WTC11 (cell line): ENCODE results near the gene SLC4A11. TPM values are rescaled to one million over a fixed set of nuclear protein-coding genes. Genes with fewer than 3 reads are reported as not detected.

ENCODE experiments used
- ATAC-seq: fragments of 200-7000 bp; cut with Tn5 transposase; 2 replicates; pipeline ENCODE4 v1.10.0; 2021; ENCODE audit warnings: mild to moderate bottlenecking, moderate library complexity
- CTCF ChIA-PET: fragments of 300-600 bp; sonication (Branson Sonifier 250); formaldehyde crosslinking; loops from one replicate; lab custom pipeline; 2021; ENCODE audit warnings: antibody characterized with exemption; lab: Charles Lee
- POLR2A ChIA-PET: fragments of 350-600 bp; sonication (Branson Sonifier 250); formaldehyde crosslinking; loops from one replicate; lab custom pipeline; 2021; ENCODE audit warnings: antibody characterized with exemption; lab: Charles Lee
- DNase-seq: peaks from one replicate; pipeline ENCODE4 v3.0.0; 2021; ENCODE audit warnings: low spot score
- H3K27ac Mint-ChIP-seq: 2 replicates; pipeline ENCODE4 v1.8.0; 2021; ENCODE audit warnings: mixed read lengths
- H3K27me3 Mint-ChIP-seq: 2 replicates; pipeline ENCODE4 v1.8.0; 2021; ENCODE audit warnings: low read depth, mild to moderate bottlenecking, moderate library complexity, mixed read lengths
- H3K36me3 Mint-ChIP-seq: 2 replicates; pipeline ENCODE4 v1.8.0; 2021; ENCODE audit warnings: mixed read lengths
- H3K4me1 Mint-ChIP-seq: 2 replicates; pipeline ENCODE4 v1.8.0; 2022; ENCODE audit warnings: mixed read lengths
- H3K4me3 Mint-ChIP-seq: 2 replicates; pipeline ENCODE4 v1.8.0; 2021; ENCODE audit warnings: mild to moderate bottlenecking, moderate library complexity, mixed read lengths
- H3K9me3 Mint-ChIP-seq: 2 replicates; pipeline ENCODE4 v1.8.0; 2021; ENCODE audit warnings: mixed read lengths
- AR ChIP-seq: fragments of 250-450 bp; sonication (Bioruptor Pico); IDR thresholded peaks from 2 replicates; pipeline ENCODE4 v1.9.0; 2021; ENCODE audit warnings: mild to moderate bottlenecking
- ATF2 ChIP-seq: sonication (generic); formaldehyde crosslinking; IDR thresholded peaks from 2 replicates; pipeline ENCODE4 v1.8.1; 2022; ENCODE audit warnings: low read depth, missing genetic modification reagents, borderline replicate concordance
- ATF3 ChIP-seq: sonication (generic); formaldehyde crosslinking; conservative IDR thresholded peaks from 2 replicates; pipeline ENCODE4 v1.8.1; 2022; ENCODE audit warnings: mild to moderate bottlenecking, missing genetic modification reagents
- CBFB ChIP-seq: sonication (generic); formaldehyde crosslinking; IDR thresholded peaks from 2 replicates; pipeline ENCODE4 v1.8.1; 2022; ENCODE audit warnings: mild to moderate bottlenecking, low read depth, missing genetic modification reagents
- CREB1 ChIP-seq: sonication (generic); formaldehyde crosslinking; IDR thresholded peaks from 2 replicates; pipeline ENCODE4 v1.8.0; 2023; ENCODE audit warnings: mild to moderate bottlenecking, missing genetic modification reagents
- E2F1 ChIP-seq: sonication (generic); formaldehyde crosslinking; IDR thresholded peaks from 2 replicates; pipeline ENCODE4 v1.8.0; 2022; ENCODE audit warnings: mild to moderate bottlenecking, missing genetic modification reagents
- E2F5 ChIP-seq: sonication (generic); formaldehyde crosslinking; IDR thresholded peaks from 2 replicates; pipeline ENCODE4 v1.8.1; 2022; ENCODE audit warnings: mild to moderate bottlenecking, moderate library complexity, missing genetic modification reagents
- GTF2I ChIP-seq: fragments of 250-450 bp; sonication (Bioruptor Pico); conservative IDR thresholded peaks from 2 replicates; pipeline ENCODE4 v1.4.0; 2021; ENCODE audit warnings: mild to moderate bottlenecking
- JAZF1 ChIP-seq: fragments of 250-450 bp; sonication (Bioruptor Pico); IDR thresholded peaks from 2 replicates; pipeline ENCODE4 v1.9.0; 2021; ENCODE audit warnings: moderate library complexity, mild to moderate bottlenecking, inconsistent platforms
- NFE2L1 ChIP-seq: sonication (generic); formaldehyde crosslinking; IDR thresholded peaks from 2 replicates; pipeline ENCODE4 v1.8.1; 2023; ENCODE audit warnings: missing genetic modification reagents
- NFYB ChIP-seq: sonication (generic); formaldehyde crosslinking; conservative IDR thresholded peaks from 2 replicates; pipeline ENCODE4 v1.8.0; 2022; ENCODE audit warnings: low read depth, missing genetic modification reagents
- NR1H2 ChIP-seq: sonication (generic); formaldehyde crosslinking; IDR thresholded peaks from 2 replicates; pipeline ENCODE4 v1.9.0; 2021; ENCODE audit warnings: mild to moderate bottlenecking, moderate library complexity, missing genetic modification reagents
- NR3C1 ChIP-seq: sonication (generic); formaldehyde crosslinking; conservative IDR thresholded peaks from 2 replicates; pipeline ENCODE4 v1.8.1; 2023; ENCODE audit warnings: low read depth, mild to moderate bottlenecking, missing genetic modification reagents
- PRRX2 ChIP-seq: fragments of 250-450 bp; sonication (Bioruptor Pico); IDR thresholded peaks from 2 replicates; pipeline ENCODE4 v1.8.0; 2021; ENCODE audit warnings: mild to moderate bottlenecking
- SOX15 ChIP-seq: fragments of 250-450 bp; sonication (Bioruptor Pico); IDR thresholded peaks from 2 replicates; pipeline ENCODE4 v1.9.0; 2021; ENCODE audit warnings: mild to moderate bottlenecking
- SP1 ChIP-seq: sonication (generic); formaldehyde crosslinking; conservative IDR thresholded peaks from 2 replicates; pipeline ENCODE4 v1.8.1; 2022; ENCODE audit warnings: missing genetic modification reagents
- TEAD4 ChIP-seq: sonication (generic); formaldehyde crosslinking; IDR thresholded peaks from 2 replicates; pipeline ENCODE4 v1.8.0; 2022; ENCODE audit warnings: mild to moderate bottlenecking, missing genetic modification reagents
- ZBTB21 ChIP-seq: sonication (generic); formaldehyde crosslinking; IDR thresholded peaks from 2 replicates; pipeline ENCODE4 v1.8.1; 2023; ENCODE audit warnings: mild to moderate bottlenecking, missing genetic modification reagents, borderline replicate concordance
- ZNF138 ChIP-seq: sonication (generic); formaldehyde crosslinking; conservative IDR thresholded peaks from 2 replicates; pipeline ENCODE4 v1.8.1; 2022; ENCODE audit warnings: mild to moderate bottlenecking, moderate library complexity, missing genetic modification reagents
- ZSCAN18 ChIP-seq: fragments of 250-450 bp; sonication (Bioruptor Pico); IDR thresholded peaks from 2 replicates; pipeline ENCODE4 v2.1.2; 2022; ENCODE audit warnings: mild to moderate bottlenecking, moderate library complexity
- total RNA-seq: library from RNA; stranded (reverse); gene quantifications from 3 replicates; pipeline ENCODE4 v1.2.3, GENCODE V29; 2021

The SLC4A11 gene
- total RNA-seq, 1 experiment from 2014 or later = 39.5 TPM

- TF ChIP-seq E2F5 (CRISPR knock-in tag) (no peak), ATF2 (CRISPR knock-in tag) (no peak), SP1 (CRISPR knock-in tag) (no peak), NR1H2 (no peak), CBFB (CRISPR knock-in tag) (no peak), SOX15 (no peak), GTF2I (CRISPR knock-in tag) (no peak), PRRX2 (no peak), AR (CRISPR knock-in tag) (no peak), ZBTB21 (no peak), TEAD4 (CRISPR knock-in tag) (no peak), E2F1 (CRISPR knock-in tag) (no peak), NFE2L1 (CRISPR knock-in tag) (no peak)
- no peaks in the 10 kb centered on the region for H3K36me3 Mint-ChIP-seq
- ChIA-PET POLR2A (no interaction called here), CTCF (no interaction called here)
- ATAC-seq = no peak
- DNase-seq = no peak
- no peaks in the 10 kb centered on the region for H3K27me3 Mint-ChIP-seq
- H3K27ac Mint-ChIP-seq = no peak overlapping the region
- H3K9me3 Mint-ChIP-seq = no peaks in the 10 kb centered on the region
- H3K4me3 Mint-ChIP-seq = no peak overlapping the region
- H3K4me1 Mint-ChIP-seq = peaks cover 7% of the 10 kb centered on the region
Measured at GRCh38 chr20:3180319-3180718, 58.7 kb downstream of the SLC4A11 start.

GRCh38 chr20:3177746-3178485 is 61.1 kb downstream of the SLC4A11 start:
- no peaks in the 10 kb centered on the region for H3K9me3 Mint-ChIP-seq
- H3K4me1 Mint-ChIP-seq = peaks cover 14% of the 10 kb centered on the region
- DNase-seq (no peak), ATAC-seq (no peak)
- no peaks in the 10 kb centered on the region for H3K27me3 Mint-ChIP-seq
- no peaks in the 10 kb centered on the region for H3K36me3 Mint-ChIP-seq
- H3K27ac Mint-ChIP-seq = peak overlapping the region; percentile 88; the same call in 1 of the 2 replicates
- ChIA-PET CTCF (no interaction called here), POLR2A (no interaction called here)
- no peak overlapping the region for H3K4me3 Mint-ChIP-seq
- TF ChIP-seq JAZF1 (CRISPR knock-in tag) = no peak
- TF ChIP-seq ATF3 (CRISPR knock-in tag) = no peak
- TF ChIP-seq CREB1 = no peak
- no peak for TF ChIP-seq E2F1 (CRISPR knock-in tag)
- TF ChIP-seq ZSCAN18 (CRISPR knock-in tag) = no peak
- no peak for TF ChIP-seq NFYB
- no peak for TF ChIP-seq NR3C1 (CRISPR knock-in tag)
- TF ChIP-seq ZNF138 = no peak
